B cell (primary cell): ENCODE results near the gene GAB4. TPM values are rescaled to one million over a fixed set of nuclear protein-coding genes. Genes with fewer than 3 reads are reported as not detected.

ENCODE experiments used
- ATAC-seq: fragments of 200-7000 bp; cut with Tn5 transposase; one replicate; pipeline ENCODE4 v1.10.0; 2021; ENCODE audit warnings: low read depth, mild to moderate bottlenecking, moderate number of reproducible peaks, moderate library complexity
- CTCF ChIA-PET: fragments of 350-600 bp; sonication (Branson Sonifier 250); formaldehyde crosslinking; loops from one replicate; lab custom pipeline; 2021; ENCODE audit warnings: antibody characterized with exemption, inconsistent platforms; lab: Charles Lee
- POLR2A ChIA-PET: fragments of 350-600 bp; sonication (Branson Sonifier 250); formaldehyde crosslinking; loops from one replicate; lab custom pipeline; 2021; ENCODE audit warnings: antibody characterized with exemption; lab: Charles Lee
- DNase-seq: peaks from one replicate; pipeline ENCODE4 v3.0.0; 2013
- H2AFZ ChIP-seq: 2 replicates; pipeline ENCODE4 v1.6.1; 2012; ENCODE audit warnings: mild to moderate bottlenecking, low read depth, low read length; ENCODE audit not compliant: insufficient read depth, poor library complexity, severe bottlenecking
- H3K27ac ChIP-seq, 2 donors: 1 replicate in 1 of 2; 2 replicates in 1 of 2; pipeline ENCODE4 v1.5.1; 2012 to 2013; ENCODE audit warnings: low read length in 2 of 2, mild to moderate bottlenecking in 2 of 2, moderate library complexity in 1 of 2
- H3K27me3 ChIP-seq, 4 experiments: fragments of 200-600 bp in 1 of 4; sonication (generic) in 1 of 4; replicated peaks in 1 of 4; 1 replicate in 2 of 4; 2 replicates in 2 of 4; pipeline versions ENCODE4 v1.6.1 to v1.7.0; 2013 to 2016; ENCODE audit warnings: low read length in 3 of 4, mild to moderate bottlenecking in 2 of 4, mixed read lengths in 1 of 4, moderate library complexity in 1 of 4; ENCODE audit not compliant: insufficient read depth in 4 of 4, control insufficient read depth in 3 of 4; ENCODE audit errors: control extremely low read depth in 1 of 4
- H3K36me3 ChIP-seq, 2 experiments: replicated peaks in 1 of 2; 1 replicate in 1 of 2; 2 replicates in 1 of 2; pipeline versions ENCODE4 v1.6.1 to v1.7.1; 2013; ENCODE audit warnings: low read length in 1 of 2; ENCODE audit not compliant: insufficient read depth in 2 of 2, control insufficient read depth in 1 of 2; ENCODE audit errors: control extremely low read depth in 1 of 2, extremely low read depth in 1 of 2
- H3K4me1 ChIP-seq, 2 donors: fragments of 200-600 bp in 1 of 2; sonication (generic) in 1 of 2; 1 replicate in 1 of 2; 2 replicates in 1 of 2; pipeline versions ENCODE4 v1.5.1 to v1.6.1; 2013 to 2017; ENCODE audit warnings: low read length in 2 of 2; ENCODE audit not compliant: control insufficient read depth in 2 of 2, insufficient read depth in 2 of 2
- H3K4me2 ChIP-seq: replicated peaks from 2 replicates; pipeline ENCODE3; 2012; ENCODE audit warnings: mild to moderate bottlenecking, low read depth, low read length; ENCODE audit not compliant: poor library complexity, severe bottlenecking
- H3K4me3 ChIP-seq, 5 experiments: fragments of 200-600 bp in 1 of 5; sonication (generic) in 1 of 5; 1 replicate in 3 of 5; 2 replicates in 2 of 5; pipeline versions ENCODE4 v1.5.1 to v1.7.0; 2011 to 2016; ENCODE audit warnings: low read length in 4 of 5, mild to moderate bottlenecking in 4 of 5, low read depth in 2 of 5, control low read depth in 1 of 5, moderate library complexity in 1 of 5; ENCODE audit not compliant: insufficient read depth in 1 of 5; ENCODE audit errors: control extremely low read depth in 1 of 5, extremely low read depth in 1 of 5
- H3K79me2 ChIP-seq: fragments of 200-600 bp; sonication (generic); one replicate; pipeline ENCODE4 v1.6.0; 2016; ENCODE audit warnings: low read length; ENCODE audit not compliant: control insufficient read depth, insufficient read depth
- H3K9ac ChIP-seq: fragments of 200-600 bp; sonication (generic); 2 replicates; pipeline ENCODE4 v1.6.1; 2017; ENCODE audit warnings: mild to moderate bottlenecking, low read length, moderate library complexity
- H3K9me3 ChIP-seq, 3 donors: one replicate each; pipeline versions ENCODE4 v1.6.1 to v1.7.1; 2013; ENCODE audit warnings: low read length in 2 of 3; ENCODE audit not compliant: control insufficient read depth in 2 of 3, insufficient read depth in 1 of 3; ENCODE audit errors: control extremely low read depth in 1 of 3
- H4K20me1 ChIP-seq: 2 replicates; pipeline ENCODE4 v1.6.0; 2012; ENCODE audit warnings: mild to moderate bottlenecking, low read length; ENCODE audit not compliant: insufficient read depth, control insufficient read depth, poor library complexity, severe bottlenecking
- H3K27ac Mint-ChIP-seq: one replicate; pipeline ENCODE4 v1.8.0; 2021; ENCODE audit warnings: mixed read lengths
- H3K27me3 Mint-ChIP-seq: one replicate; pipeline ENCODE4 v1.8.0; 2021; ENCODE audit warnings: mixed read lengths
- H3K4me1 Mint-ChIP-seq: one replicate; pipeline ENCODE4 v1.8.0; 2021; ENCODE audit warnings: mixed read lengths
- H3K4me3 Mint-ChIP-seq: one replicate; pipeline ENCODE4 v1.8.0; 2021; ENCODE audit warnings: mixed read lengths
- H3K9me3 Mint-ChIP-seq: one replicate; pipeline ENCODE4 v1.8.0; 2022; ENCODE audit warnings: mixed read lengths; ENCODE audit not compliant: insufficient read depth
- CTCF ChIP-seq: fragments of 200-600 bp; IDR thresholded peaks from one replicate; pipeline ENCODE4 v1.8.0; 2022; ENCODE audit warnings: antibody characterized with exemption, mild to moderate bottlenecking
- EZH2 ChIP-seq: IDR thresholded peaks from 2 replicates; pipeline ENCODE4 v1.6.1; 2012; ENCODE audit warnings: borderline replicate concordance, low read depth, mild to moderate bottlenecking, moderate library complexity, low read length; ENCODE audit not compliant: insufficient read depth, poor library complexity, severe bottlenecking
- WGBS: methylation state at CpG from one replicate; pipeline ENCODE4 v1.1.5; 2013; ENCODE audit warnings: missing lambda C conversion rate; ENCODE audit not compliant: insufficient coverage; 5-methylcytosine and 5-hydroxymethylcytosine counted together
- intact Hi-C: fragments of 100-400 bp; cut with micrococcal nuclease; formaldehyde crosslinking; loops from one replicate; pipeline ENCODE4 v1.10.0; 2022
- polyA plus RNA-seq: library from polyadenylated mRNA; depleted of rRNA; stranded (reverse); fragments of >200 nt; gene quantifications from 2 replicates; pipeline ENCODE4 v1.2.3, GENCODE V29; 2012
- total RNA-seq, 2 donors: library from RNA; stranded (reverse); fragments of 120-200 nt in 1 of 2; gene quantifications; 1 replicate in 1 of 2; 2 replicates in 1 of 2; pipeline versions ENCODE4 v1.2.3 to v1.2.4, GENCODE V29; 2013 to 2022

GAB4 gene
- total and polyA plus RNA-seq, 2 donors (not counting 1 experiment from before 2014, with no cell fraction given) = not detected

GRCh38 chr22:16987822-16988221 is 20.2 kb downstream of the GAB4 start:
- CTCF ChIA-PET = no interaction called here
- H3K4me3 Mint-ChIP-seq = no peak overlapping the region
- H3K9me3 Mint-ChIP-seq = peaks cover 12% of the 10 kb centered on the region
- no peak overlapping the region for H3K4me3 ChIP-seq
- H3K79me2 ChIP-seq = no peaks in the 10 kb centered on the region
- ATAC-seq (no peak), DNase-seq (no peak)
- POLR2A ChIA-PET = no interaction called here
- WGBS = 91% methylated on average over 7 of the region's 7 CpGs
- H3K4me1 Mint-ChIP-seq = no peaks in the 10 kb centered on the region
- H3K27me3 ChIP-seq = peaks cover 0 to 3% (median 0%) of the 10 kb centered on the region in 4 experiments
- H2AFZ ChIP-seq = no peak overlapping the region
- no peak overlapping the region for H3K4me2 ChIP-seq
- no peak overlapping the region for H3K27ac ChIP-seq
- TF ChIP-seq CTCF = no peak
- H3K27ac Mint-ChIP-seq = no peak overlapping the region
- H3K9me3 ChIP-seq = peaks cover 0 to 16% (median 5%) of the 10 kb centered on the region in 3 donors
- intact Hi-C loops = no loop called here
- no peaks in the 10 kb centered on the region for H3K36me3 ChIP-seq
- H3K27me3 Mint-ChIP-seq = peaks cover 5% of the 10 kb centered on the region
- H4K20me1 ChIP-seq = no peaks in the 10 kb centered on the region
- no peak overlapping the region for H3K9ac ChIP-seq
- H3K4me1 ChIP-seq = no peaks in the 10 kb centered on the region

GRCh38 chr22:16975155-16975885 is 32.7 kb downstream of the GAB4 start:
- H3K36me3 ChIP-seq = no peaks in the 10 kb centered on the region
- H2AFZ ChIP-seq = no peak overlapping the region
- no peak for DNase-seq
- H3K4me3 ChIP-seq = no peak overlapping the region
- intact Hi-C loops = no loop called here
- no peak for ATAC-seq
- H3K79me2 ChIP-seq = no peaks in the 10 kb centered on the region
- ChIA-PET POLR2A (no interaction called here), CTCF (no interaction called here)
- TF ChIP-seq EZH2 (no peak), CTCF (no peak)
- Mint-ChIP-seq H3K4me1 (no peaks in the 10 kb centered on the region), H3K27ac (no peak overlapping the region), H3K9me3 (peaks cover 2% of the 10 kb centered on the region), H3K27me3 (peaks cover 35% of the 10 kb centered on the region), H3K4me3 (no peak overlapping the region)
- H3K9ac ChIP-seq = no peak overlapping the region
- 74% methylated on average over 8 of the region's 10 CpGs for WGBS
- no peaks in the 10 kb centered on the region for H3K9me3 ChIP-seq
- no peak overlapping the region for H3K4me2 ChIP-seq
- no peaks in the 10 kb centered on the region for H4K20me1 ChIP-seq
- no peaks in the 10 kb centered on the region for H3K4me1 ChIP-seq
- peaks cover 0 to 4% (median 0%) of the 10 kb centered on the region in 4 experiments for H3K27me3 ChIP-seq
- no peak overlapping the region for H3K27ac ChIP-seq
